ENCODE data around the gene RNF144A.

DNA sequence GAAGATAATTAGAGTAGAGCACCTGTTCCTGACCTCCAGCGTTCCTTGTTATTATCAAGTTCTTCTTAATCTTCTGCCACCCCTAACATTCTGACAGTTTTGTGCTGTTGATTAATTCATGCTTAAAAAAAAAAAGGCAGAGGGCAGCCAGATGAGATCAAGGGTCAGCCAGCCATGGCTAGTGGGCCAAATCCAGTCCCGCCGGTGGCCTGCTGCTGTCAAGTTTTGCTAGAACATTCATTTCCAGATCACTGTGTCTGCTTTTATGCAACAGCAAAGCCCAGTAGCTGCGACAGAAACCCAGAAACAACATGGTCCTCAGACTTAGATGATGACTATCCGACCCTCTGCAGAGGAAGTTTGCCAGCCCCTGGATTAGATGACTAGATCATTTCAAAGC, 101.6 kb downstream of the RNF144A start:
- TF ChIP-seq, protein P1, sequence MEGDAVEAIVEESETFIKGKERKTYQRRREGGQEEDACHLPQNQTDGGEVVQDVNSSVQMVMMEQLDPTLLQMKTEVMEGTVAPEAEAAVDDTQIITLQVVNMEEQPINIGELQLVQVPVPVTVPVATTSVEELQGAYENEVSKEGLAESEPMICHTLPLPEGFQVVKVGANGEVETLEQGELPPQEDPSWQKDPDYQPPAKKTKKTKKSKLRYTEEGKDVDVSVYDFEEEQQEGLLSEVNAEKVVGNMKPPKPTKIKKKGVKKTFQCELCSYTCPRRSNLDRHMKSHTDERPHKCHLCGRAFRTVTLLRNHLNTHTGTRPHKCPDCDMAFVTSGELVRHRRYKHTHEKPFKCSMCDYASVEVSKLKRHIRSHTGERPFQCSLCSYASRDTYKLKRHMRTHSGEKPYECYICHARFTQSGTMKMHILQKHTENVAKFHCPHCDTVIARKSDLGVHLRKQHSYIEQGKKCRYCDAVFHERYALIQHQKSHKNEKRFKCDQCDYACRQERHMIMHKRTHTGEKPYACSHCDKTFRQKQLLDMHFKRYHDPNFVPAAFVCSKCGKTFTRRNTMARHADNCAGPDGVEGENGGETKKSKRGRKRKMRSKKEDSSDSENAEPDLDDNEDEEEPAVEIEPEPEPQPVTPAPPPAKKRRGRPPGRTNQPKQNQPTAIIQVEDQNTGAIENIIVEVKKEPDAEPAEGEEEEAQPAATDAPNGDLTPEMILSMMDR (IDR thresholded peaks at IDR 0.05 in 2 of 3, conservative IDR thresholded peaks at IDR 0.05 in 1 of 3; ENCODE audit: borderline replicate concordance in 1 of 3, insufficient read depth in 1 of 3, low read depth in 2 of 3, low read length in 2 of 3) = no peak
- TF ChIP-seq ZFX (IDR thresholded peaks at IDR 0.05) = no peak
- no peak for TF ChIP-seq POLR2AphosphoS5 (IDR thresholded peaks at IDR 0.05; ENCODE audit: low read depth, low read length)
- TF ChIP-seq, protein P2, sequence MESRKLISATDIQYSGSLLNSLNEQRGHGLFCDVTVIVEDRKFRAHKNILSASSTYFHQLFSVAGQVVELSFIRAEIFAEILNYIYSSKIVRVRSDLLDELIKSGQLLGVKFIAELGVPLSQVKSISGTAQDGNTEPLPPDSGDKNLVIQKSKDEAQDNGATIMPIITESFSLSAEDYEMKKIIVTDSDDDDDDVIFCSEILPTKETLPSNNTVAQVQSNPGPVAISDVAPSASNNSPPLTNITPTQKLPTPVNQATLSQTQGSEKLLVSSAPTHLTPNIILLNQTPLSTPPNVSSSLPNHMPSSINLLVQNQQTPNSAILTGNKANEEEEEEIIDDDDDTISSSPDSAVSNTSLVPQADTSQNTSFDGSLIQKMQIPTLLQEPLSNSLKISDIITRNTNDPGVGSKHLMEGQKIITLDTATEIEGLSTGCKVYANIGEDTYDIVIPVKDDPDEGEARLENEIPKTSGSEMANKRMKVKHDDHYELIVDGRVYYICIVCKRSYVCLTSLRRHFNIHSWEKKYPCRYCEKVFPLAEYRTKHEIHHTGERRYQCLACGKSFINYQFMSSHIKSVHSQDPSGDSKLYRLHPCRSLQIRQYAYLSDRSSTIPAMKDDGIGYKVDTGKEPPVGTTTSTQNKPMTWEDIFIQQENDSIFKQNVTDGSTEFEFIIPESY (IDR thresholded peaks at IDR 0.05; ENCODE audit: extremely low read depth, insufficient replicate concordance, low read length) = no peak
- no peak for TF ChIP-seq YY1 (IDR thresholded peaks at IDR 0.05; ENCODE audit: extremely low read depth, insufficient replicate concordance, low read depth, low read length)
- TF ChIP-seq, protein P3, sequence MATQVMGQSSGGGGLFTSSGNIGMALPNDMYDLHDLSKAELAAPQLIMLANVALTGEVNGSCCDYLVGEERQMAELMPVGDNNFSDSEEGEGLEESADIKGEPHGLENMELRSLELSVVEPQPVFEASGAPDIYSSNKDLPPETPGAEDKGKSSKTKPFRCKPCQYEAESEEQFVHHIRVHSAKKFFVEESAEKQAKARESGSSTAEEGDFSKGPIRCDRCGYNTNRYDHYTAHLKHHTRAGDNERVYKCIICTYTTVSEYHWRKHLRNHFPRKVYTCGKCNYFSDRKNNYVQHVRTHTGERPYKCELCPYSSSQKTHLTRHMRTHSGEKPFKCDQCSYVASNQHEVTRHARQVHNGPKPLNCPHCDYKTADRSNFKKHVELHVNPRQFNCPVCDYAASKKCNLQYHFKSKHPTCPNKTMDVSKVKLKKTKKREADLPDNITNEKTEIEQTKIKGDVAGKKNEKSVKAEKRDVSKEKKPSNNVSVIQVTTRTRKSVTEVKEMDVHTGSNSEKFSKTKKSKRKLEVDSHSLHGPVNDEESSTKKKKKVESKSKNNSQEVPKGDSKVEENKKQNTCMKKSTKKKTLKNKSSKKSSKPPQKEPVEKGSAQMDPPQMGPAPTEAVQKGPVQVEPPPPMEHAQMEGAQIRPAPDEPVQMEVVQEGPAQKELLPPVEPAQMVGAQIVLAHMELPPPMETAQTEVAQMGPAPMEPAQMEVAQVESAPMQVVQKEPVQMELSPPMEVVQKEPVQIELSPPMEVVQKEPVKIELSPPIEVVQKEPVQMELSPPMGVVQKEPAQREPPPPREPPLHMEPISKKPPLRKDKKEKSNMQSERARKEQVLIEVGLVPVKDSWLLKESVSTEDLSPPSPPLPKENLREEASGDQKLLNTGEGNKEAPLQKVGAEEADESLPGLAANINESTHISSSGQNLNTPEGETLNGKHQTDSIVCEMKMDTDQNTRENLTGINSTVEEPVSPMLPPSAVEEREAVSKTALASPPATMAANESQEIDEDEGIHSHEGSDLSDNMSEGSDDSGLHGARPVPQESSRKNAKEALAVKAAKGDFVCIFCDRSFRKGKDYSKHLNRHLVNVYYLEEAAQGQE (IDR thresholded peaks at IDR 0.05; ENCODE audit: low read depth) = no peak
- TF ChIP-seq JUND (IDR thresholded peaks at IDR 0.05) = no peak
- TF ChIP-seq RAD21 (IDR thresholded peaks at IDR 0.05; ENCODE audit: low read depth) = no peak
- TF ChIP-seq FOSL1 (IDR thresholded peaks at IDR 0.05; ENCODE audit: low read depth) = no peak
- no peak for TF ChIP-seq EZH2 (IDR thresholded peaks at IDR 0.05)
- TF ChIP-seq ZNF274 (IDR thresholded peaks at IDR 0.05; ENCODE audit: low read depth, low read length) = no peak
- no peak for TF ChIP-seq POLR2A (IDR thresholded peaks at IDR 0.05; ENCODE audit: borderline replicate concordance, extremely low read depth, insufficient read depth, insufficient read length)

Measured in HCT116 (cell line).